GM12878 (cell line): ENCODE data around the gene MLXIP.

Experiments
- CHD2 ChIP-seq: IDR thresholded peaks from 2 replicates; pipeline ENCODE4 v1.6.1; 2011; ENCODE audit warnings: low read depth, low read length, improper control_type of control experiment, borderline replicate concordance
- EP300 ChIP-seq, 2 experiments: fragments of 150-350 bp in 1 of 2; IDR thresholded peaks; 2 replicates each; pipeline ENCODE4 v1.6.1; 2011 to 2012; ENCODE audit warnings: low read depth in 2 of 2, low read length in 2 of 2, borderline replicate concordance in 1 of 2, improper control_type of control experiment in 1 of 2, inconsistent platforms in 1 of 2; ENCODE audit not compliant: control insufficient read depth in 1 of 2
- HDAC6 ChIP-seq: fragments of 200-600 bp; sonication (generic); IDR thresholded peaks from one replicate; pipeline ENCODE4 v1.8.0; 2017; ENCODE audit warnings: antibody characterized with exemption; ENCODE audit not compliant: unreplicated experiment
- HDGF ChIP-seq: fragments of 450-650 bp; IDR thresholded peaks from 2 replicates; pipeline ENCODE4 v1.6.1; 2016; ENCODE audit warnings: antibody characterized with exemption
- POLR2A ChIP-seq: IDR thresholded peaks from 2 replicates; pipeline ENCODE4 v1.6.1; 2011; ENCODE audit warnings: low read depth, mild to moderate bottlenecking, low read length
- POLR2AphosphoS5 ChIP-seq: IDR thresholded peaks from 2 replicates; pipeline ENCODE4 v1.6.1; 2011; ENCODE audit warnings: mild to moderate bottlenecking, low read length, inconsistent platforms
- RCOR1 ChIP-seq: conservative IDR thresholded peaks from 2 replicates; pipeline ENCODE4 v1.6.1; 2012; ENCODE audit warnings: low read depth, low read length, improper control_type of control experiment
- TAF1 ChIP-seq: IDR thresholded peaks from 2 replicates; pipeline ENCODE4 v1.6.1; 2011; ENCODE audit warnings: mild to moderate bottlenecking, low read depth, low read length, borderline replicate concordance
- YY1 ChIP-seq: IDR thresholded peaks from 2 replicates; pipeline ENCODE4 v1.6.1; 2011; ENCODE audit warnings: low read depth, mild to moderate bottlenecking, low read length
- TF ChIP-seq, protein P1 (sequence below), 3 experiments: IDR thresholded peaks in 2 of 3; conservative IDR thresholded peaks in 1 of 3; 2 replicates each; pipeline ENCODE4 v1.5.1; 2011; ENCODE audit warnings: low read depth in 3 of 3, low read length in 3 of 3, mild to moderate bottlenecking in 3 of 3, control low read depth in 2 of 3, moderate library complexity in 2 of 3, inconsistent platforms in 1 of 3, mixed read lengths in 1 of 3; ENCODE audit not compliant: control insufficient read depth in 2 of 3, insufficient read depth in 1 of 3; ENCODE audit errors: extremely low read depth in 1 of 3
- TF ChIP-seq, protein P2 (sequence below): fragments of 450-650 bp; IDR thresholded peaks from 2 replicates; pipeline ENCODE4 v1.6.1; 2017; ENCODE audit warnings: mild to moderate bottlenecking, low read depth, inconsistent platforms; ENCODE audit not compliant: poor library complexity, severe bottlenecking

DNA sequence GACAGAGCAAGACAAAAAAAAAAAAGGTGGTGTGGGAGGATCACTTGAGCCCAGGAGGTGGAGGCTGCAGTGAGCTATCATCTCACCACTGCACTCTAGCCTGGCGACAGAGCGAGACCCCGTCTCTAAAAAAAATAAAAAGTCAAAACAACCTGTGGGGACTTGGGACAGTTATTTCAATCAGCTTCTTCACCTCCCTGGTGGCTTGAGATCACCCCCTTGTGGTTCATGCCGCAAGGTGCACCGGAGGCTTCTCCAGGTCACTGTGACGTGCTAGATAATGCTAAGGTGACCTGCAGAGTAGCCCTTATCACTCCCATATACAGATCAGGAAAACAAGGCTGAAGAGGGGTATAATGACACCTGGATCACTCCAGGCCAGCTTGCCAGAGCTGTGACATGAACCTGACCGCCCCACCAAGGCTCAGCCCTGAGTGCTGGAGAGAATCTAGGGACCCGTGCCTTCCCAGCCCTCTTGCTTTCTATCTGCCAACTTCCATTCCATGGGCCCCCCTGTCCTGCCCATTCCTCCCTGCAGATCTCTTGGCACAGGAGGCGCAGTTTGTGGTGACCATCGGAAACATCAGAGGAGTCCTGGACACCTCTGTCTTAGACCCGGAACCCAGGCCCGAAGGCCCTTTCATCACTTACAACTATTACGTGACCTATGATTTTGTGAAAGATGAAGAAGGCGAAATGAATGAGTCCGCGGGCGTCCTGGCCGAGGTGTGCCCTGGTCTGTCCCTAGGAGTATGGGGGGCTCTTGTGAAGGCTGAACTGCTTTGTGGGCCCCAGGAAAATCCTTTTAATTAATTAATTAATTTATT, 112.5 kb downstream of the MLXIP start:
- TF ChIP-seq, protein P1, sequence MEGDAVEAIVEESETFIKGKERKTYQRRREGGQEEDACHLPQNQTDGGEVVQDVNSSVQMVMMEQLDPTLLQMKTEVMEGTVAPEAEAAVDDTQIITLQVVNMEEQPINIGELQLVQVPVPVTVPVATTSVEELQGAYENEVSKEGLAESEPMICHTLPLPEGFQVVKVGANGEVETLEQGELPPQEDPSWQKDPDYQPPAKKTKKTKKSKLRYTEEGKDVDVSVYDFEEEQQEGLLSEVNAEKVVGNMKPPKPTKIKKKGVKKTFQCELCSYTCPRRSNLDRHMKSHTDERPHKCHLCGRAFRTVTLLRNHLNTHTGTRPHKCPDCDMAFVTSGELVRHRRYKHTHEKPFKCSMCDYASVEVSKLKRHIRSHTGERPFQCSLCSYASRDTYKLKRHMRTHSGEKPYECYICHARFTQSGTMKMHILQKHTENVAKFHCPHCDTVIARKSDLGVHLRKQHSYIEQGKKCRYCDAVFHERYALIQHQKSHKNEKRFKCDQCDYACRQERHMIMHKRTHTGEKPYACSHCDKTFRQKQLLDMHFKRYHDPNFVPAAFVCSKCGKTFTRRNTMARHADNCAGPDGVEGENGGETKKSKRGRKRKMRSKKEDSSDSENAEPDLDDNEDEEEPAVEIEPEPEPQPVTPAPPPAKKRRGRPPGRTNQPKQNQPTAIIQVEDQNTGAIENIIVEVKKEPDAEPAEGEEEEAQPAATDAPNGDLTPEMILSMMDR (IDR thresholded peaks at IDR 0.05 in 2 of 3, conservative IDR thresholded peaks at IDR 0.05 in 1 of 3; ENCODE audit: control insufficient read depth in 2 of 3, extremely low read depth in 1 of 3, insufficient read depth in 1 of 3, low read depth in 3 of 3, low read length in 3 of 3) = peak; percentile 89 to 93 (median 90)
- TF ChIP-seq, protein P2, sequence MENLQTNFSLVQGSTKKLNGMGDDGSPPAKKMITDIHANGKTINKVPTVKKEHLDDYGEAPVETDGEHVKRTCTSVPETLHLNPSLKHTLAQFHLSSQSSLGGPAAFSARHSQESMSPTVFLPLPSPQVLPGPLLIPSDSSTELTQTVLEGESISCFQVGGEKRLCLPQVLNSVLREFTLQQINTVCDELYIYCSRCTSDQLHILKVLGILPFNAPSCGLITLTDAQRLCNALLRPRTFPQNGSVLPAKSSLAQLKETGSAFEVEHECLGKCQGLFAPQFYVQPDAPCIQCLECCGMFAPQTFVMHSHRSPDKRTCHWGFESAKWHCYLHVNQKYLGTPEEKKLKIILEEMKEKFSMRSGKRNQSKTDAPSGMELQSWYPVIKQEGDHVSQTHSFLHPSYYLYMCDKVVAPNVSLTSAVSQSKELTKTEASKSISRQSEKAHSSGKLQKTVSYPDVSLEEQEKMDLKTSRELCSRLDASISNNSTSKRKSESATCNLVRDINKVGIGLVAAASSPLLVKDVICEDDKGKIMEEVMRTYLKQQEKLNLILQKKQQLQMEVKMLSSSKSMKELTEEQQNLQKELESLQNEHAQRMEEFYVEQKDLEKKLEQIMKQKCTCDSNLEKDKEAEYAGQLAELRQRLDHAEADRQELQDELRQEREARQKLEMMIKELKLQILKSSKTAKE = no peak
- TF ChIP-seq EP300 (IDR thresholded peaks at IDR 0.05; ENCODE audit: borderline replicate concordance in 1 of 2, control insufficient read depth in 1 of 2, low read depth in 2 of 2, low read length in 2 of 2) (no peak), TAF1 (no peak), CHD2 (no peak), RCOR1 (no peak), HDAC6 (no peak), HDGF (no peak), POLR2A (no peak), YY1 (peak; percentile 59; the same call in 1 of the 2 replicates), POLR2AphosphoS5 (no peak)
